T-helper 9 cell (primary cell): ENCODE results near the gene OR2C3.
A peak's percentile ranks its signal among the peaks of the same experiment; 100 is the strongest.
"Not testable (repeated sequence)": the region's sequence is repeated elsewhere in the genome, so short reads cannot be mapped to it uniquely, and the experiment has no call there.

ENCODE experiments used
- DNase-seq: peaks from one replicate; pipeline ENCODE4 v3.0.0-alpha.2; 2020

The OR2C3 gene

DNA sequence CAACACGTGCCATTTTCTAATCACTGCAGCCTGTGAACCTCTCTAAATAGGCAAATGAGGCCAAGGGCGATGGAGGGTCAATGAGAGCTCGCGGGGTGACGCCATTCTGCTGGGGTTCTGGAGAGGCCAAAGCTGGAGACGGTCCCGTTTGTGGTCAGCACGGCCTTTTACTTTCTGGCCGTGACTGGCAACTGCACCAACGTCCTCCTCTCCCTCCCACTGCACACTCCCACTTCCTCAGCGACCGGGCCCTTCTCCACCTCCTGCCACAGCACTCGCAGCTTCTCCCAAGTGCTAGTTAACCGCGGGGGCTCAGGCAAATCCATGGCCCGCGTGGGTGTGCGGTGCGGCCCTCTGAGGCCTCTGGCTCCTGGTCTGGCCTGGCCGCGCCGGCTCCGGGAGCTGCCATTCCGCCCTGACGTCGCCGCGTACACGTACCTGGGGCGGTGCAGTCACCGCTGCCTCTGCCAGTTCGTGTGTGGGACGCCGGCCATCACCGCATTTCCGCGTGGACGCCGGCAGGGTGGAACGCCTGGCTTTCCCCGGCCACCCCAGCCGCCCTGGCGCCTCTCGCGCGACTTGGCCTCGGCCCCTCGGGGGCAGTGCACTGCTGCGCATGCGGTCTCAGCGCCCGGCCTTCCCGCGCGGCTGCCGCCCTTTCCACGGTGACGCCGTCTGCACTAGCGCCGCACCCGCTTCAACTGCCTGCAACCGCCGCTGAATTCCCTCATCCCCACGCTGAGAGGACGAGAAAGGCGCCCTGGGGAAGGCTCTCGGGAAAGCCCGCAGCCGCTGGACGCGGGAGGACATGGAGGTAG is 18.2 kb downstream of the OR2C3 start:
- no peak for DNase-seq

DNA sequence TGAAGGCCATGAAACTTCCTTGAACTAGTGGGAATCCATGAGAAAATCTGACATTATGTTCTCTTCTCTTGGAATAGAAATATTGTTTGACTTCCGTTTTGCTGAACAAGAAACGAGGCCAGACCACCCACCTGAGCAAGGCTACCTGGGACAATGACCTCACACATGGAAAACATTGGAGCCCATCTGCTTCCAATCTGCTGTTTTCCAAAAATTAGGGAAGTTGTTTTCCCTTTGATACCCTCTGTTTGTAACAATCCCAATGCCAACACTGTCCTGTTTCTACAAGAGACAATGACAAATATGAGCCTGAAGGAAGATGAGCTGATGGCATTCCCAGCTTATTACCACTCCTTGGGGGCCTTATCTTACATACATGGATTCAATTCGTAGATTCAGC is 29.4 kb downstream of the OR2C3 start:
- DNase-seq: no peak

DNA sequence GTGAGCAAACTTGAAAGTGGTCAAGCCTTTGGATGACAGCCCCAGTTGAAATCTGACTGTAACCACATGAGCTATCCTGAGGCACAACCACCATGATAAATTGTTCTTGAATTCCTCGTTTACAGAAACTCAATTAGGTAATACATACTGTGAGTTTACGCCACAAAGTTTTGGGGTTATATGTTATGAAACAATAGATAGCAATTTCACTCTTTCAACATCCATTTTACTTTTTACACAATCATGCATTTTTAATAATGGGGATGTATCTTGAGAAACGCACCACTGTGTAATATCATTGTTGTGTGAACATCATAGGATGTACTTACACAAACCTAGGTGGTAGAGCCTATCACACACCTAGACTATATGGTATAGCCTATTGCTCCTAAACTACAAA is 35.4 kb downstream of the OR2C3 start:
- no peak for DNase-seq

- no peak for DNase-seq
Observed at GRCh38 chr1:247496581-247497285, 39.5 kb downstream of the OR2C3 start.

GRCh38 chr1:247494767-247495166 is 41.5 kb downstream of the OR2C3 start:
- no peak for DNase-seq

- no peak for DNase-seq
Observed at GRCh38 chr1:247493106-247493505, 43.1 kb downstream of the OR2C3 start.

DNA sequence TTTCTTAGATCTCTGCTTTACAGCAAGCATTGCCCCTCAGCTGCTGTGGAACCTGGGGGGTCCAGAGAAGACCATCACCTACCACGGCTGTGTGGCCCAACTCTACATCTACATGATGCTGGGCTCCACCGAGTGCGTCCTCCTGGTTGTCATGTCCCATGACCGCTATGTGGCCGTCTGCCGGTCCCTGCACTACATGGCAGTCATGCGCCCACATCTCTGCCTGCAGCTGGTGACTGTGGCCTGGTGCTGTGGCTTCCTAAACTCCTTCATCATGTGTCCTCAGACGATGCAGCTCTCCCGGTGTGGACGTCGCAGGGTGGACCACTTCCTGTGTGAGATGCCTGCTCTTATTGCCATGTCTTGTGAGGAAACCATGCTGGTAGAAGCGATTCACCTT is 44.9 kb downstream of the OR2C3 start:
- no peak for DNase-seq

DNA sequence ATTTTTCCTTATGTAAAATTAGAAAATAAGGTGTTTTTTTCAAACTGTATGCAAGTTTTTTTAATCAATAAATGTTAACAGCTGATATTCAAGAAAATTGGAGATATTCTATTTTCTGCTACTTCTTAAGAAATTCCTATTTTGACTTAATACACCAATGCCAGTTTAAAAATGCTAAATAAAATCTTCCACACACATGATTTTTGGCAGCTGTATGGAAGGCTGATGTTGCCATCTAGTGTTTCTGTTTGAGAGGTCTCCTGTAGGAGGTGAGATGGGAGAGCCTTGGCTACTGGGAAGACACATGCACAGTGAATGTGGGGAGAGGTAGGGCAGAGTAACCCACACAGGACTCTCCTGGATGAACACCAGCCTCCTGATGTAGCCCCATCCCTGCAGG is 49.2 kb downstream of the OR2C3 start:
- peak; percentile 4 for DNase-seq

DNA sequence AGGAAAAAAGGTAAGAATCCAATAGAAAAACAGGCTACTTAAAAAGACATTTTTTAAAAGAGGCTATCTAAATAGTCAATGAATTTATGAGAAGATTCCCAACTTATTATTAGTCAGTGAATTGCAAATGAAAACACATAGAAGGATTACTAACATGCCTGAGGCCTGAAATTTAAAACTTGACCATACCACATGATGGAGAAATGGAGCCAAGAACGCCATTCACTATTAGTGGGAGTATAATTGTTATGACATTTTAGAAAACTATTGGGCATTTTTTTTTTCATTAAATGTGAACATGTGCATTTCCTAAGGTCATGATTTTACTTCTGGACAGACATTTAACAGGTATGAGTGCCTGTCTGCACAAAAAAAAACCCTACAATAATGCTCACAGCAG is 53.5 kb downstream of the OR2C3 start:
- no peak for DNase-seq

- DNase-seq: not testable (repeated sequence)
Observed at GRCh38 chr1:247476328-247477058, 59.7 kb downstream of the OR2C3 start.

DNA sequence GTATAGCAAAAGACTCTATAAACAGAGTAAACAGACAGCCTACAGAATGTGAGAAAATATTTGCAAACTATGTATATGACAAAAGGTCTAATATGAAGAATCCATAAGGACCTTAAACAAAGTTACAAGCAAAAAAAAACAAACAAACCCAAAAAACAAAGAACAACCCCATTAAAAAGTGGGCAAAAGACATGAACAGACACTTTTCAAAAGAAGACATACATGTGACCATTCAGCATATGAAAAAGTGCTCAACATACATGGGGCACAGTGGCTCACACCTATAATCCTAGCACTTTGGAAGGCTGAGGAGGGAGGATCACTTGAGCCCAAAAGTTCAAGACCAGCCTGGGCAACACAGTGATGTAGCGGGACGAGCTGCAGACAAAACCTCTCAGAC is 60.4 kb downstream of the OR2C3 start:
- no peak for DNase-seq
